GM19025 (cell line): ENCODE data around the gene TMEM236.

Source experiments
- ATAC-seq: cut with Tn5 transposase; IDR thresholded peaks from one replicate; pipeline ENCODE4 v1.9.1; 2021; ENCODE audit warnings: mild to moderate bottlenecking, low read depth, moderate library complexity; ENCODE audit not compliant: unreplicated experiment

The TMEM236 gene

DNA sequence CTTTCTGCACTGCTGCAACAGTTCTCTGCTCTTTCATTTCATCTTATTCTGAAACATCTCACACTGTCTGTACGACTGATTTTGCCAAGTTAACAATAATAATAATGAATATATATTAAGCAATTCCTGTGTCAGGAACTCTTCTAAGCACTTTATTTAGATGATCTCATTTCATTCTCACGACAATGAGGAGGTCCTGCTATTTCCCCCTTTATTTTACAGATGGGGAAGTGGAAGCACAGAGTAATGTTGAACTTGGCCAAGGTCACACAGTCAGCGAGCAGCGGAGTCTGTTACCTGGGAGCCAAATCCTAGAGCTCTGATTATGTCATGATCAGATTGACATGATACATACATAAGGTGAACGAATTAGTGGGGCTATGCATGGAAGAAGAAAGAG, 63.0 kb downstream of the TMEM236 start:
- ATAC-seq: no peak

DNA sequence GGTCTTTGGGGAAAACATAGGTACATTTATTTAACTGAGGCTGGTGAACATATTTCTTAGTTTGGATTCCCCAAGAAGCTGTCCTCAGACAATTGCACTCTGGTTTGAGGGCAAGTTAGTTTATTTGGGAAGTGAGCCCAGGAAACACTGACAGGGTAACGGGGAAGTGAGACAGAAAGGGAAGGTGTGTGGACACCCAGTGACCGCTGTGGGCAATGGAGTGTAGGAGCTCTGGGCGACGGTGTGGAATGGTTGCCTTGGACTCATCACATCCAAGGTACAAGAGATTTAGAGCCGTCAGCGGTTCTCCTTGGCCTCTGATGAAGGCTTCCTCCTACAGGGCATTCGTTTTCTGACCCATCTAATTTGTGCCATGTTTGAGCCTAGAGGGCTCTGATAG, 64.2 kb downstream of the TMEM236 start:
- no peak for ATAC-seq

DNA sequence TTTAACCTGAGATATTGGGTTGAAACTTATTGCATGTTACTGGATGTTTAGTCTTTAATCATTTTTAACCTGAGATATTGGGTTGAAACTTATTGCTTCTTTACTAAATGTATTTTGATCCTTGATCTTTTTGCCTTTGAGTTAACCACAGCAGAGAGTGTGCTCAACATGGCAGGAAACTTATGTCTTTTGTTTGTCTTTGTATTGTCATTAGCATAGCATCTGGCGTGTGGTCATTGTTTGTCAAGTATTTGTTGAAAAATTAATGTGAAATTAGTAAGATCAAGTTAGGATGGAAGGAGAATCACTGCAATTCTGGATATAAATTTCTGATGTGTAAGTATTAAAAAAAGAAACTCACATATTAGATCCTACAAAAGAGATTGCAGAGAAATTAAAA, 65.3 kb downstream of the TMEM236 start:
- ATAC-seq: no peak

DNA sequence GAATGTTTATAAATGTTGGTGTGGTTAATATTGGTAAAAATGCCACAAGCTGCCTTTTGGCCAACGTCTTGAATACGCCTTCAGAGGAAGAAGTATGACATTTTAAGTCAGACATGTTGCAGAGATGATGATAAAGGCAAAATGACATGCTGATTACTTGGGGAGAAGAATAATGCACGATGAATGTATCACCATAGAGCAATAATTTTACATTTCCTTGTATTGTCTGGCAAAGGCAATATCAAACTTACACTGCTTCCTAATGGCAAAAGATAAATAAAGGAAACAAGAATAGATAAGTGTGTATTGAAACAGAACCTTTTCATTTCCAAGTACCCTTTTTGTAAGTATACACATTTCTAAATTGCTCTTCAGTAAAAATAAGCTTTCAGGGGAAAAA, 65.8 kb downstream of the TMEM236 start:
- ATAC-seq: no peak

DNA sequence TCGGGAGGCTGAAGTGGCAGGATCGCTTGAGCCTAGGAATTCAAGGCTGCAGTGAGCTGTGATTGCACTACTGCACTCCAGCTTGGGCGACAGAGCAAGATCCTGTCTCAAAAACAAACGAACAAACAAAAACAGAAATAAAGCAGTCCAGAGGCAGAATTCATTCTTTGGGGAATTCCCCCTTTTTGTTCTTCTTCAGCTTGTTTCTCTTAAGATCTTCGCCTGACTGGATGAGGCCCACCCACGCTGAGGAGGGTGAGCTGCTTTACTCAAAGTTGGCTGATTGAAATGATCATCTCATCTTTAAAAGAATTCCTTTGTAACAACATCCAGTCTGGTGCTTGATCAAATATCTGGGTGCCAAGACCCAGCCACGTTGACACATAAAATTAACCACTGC, 67.8 kb downstream of the TMEM236 start:
- ATAC-seq: no peak

DNA sequence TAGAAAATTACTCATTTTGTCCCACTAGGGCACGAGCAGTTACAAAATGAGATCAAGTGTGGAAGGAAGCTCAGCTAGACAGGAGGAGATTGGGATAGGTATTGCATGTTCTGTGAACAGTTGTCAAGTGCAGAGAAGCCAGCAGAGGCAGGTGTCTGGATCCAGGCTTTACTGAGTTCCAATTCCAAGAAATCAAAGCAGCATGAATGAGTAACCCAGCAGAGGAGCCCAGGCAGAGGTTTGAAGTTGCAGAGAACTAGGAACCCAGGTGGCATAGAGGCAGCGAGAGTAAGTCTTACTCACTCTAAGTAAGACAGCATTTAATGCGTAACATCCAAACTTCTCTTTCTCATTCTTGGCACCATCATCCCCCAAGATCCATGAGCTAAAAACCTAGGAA, 68.9 kb downstream of the TMEM236 start:
- ATAC-seq: no peak

DNA sequence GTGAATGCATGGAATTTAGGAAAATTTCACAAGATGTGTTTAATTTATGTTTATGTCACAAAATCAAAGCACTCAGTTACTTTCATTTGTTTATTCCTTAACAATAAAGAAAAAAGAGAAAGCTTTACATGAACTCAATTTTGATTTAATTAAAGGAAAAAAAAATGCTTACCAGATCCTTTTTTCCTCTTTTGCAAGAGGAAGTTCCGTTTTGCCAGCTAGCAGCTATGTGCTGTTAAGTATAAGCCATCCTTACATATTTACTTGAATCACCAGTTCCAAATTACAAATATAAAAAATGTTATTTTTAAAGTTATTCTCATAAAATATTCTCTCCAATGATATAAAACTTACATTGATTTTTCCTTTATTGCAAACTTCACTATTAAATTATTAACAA, 69.9 kb downstream of the TMEM236 start:
- ATAC-seq: no peak

DNA sequence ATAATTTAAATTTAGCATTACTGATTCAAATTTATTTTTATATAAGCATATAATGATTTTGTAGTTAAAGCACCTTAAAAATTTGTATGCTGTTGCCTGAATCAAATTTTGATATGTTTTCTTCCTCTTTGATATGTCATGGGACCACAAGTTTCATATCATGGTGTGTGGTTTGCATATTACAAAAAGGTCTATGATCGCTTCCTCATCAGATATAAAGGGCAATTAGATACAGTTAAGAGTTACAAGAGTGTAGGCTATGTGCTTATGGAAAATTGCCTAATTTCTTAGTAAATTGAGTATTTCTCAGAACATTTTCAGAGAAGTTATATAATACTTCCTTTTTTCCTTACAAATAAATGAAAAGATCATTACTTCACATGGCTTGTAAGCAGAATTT, 79.3 kb downstream of the TMEM236 start:
- no peak for ATAC-seq

DNA sequence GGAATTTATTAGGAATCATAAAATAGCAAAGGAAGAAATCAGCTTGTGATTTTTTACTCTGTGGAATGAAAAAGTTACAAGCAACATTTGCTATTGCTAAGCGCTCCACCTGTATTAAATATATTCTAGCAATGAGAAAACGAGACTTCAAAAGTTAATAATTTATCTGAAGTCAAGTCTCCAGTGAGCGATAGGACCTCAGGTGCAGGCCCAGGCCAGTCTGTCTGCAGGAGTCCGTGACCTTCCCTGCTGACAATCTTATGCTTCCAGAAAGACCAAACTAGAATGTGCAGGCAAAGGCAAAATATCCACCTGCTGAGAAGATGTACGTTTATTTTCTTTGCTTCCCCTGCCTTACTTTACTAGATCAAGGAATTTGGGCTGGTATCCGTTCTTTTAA, 79.9 kb downstream of the TMEM236 start:
- ATAC-seq: no peak

DNA sequence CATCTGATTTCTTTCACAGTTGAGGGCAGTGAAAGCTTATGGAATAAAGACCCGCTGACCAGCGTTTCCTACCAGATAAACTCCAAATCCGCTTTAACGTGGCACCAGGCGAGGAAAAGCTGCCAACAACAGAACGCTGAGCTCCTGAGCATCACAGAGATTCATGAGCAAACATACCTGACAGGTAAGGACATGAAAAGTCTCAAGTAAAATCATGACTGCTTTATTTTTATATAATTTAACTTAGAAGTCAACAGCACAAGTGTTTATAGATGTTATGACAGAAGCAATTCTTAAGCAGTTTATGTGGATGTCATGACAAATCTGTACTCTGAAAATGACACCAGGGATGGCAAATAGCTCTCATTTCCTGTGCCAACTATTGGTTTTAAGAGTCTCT, 81.7 kb downstream of the TMEM236 start:
- no peak for ATAC-seq

DNA sequence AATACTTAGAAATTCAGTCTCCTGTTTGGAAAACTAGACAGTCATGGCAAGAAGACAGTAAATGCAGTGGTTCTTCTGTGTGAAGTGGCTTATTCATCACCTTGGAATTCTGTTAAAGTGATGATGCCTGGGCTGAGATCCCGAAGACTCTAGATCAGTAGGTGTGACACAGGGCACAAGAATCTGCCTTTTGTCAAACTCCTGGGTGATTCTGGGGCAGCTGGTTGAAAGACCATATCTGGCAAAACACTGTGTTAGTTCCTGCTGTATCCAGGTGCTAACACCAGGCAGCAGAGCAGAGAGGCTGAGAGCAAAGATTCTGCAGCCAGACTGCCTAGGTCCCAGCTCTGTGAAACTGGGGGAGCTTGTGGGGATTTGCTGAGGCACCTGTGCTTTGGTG, 83.7 kb downstream of the TMEM236 start:
- ATAC-seq: no peak

DNA sequence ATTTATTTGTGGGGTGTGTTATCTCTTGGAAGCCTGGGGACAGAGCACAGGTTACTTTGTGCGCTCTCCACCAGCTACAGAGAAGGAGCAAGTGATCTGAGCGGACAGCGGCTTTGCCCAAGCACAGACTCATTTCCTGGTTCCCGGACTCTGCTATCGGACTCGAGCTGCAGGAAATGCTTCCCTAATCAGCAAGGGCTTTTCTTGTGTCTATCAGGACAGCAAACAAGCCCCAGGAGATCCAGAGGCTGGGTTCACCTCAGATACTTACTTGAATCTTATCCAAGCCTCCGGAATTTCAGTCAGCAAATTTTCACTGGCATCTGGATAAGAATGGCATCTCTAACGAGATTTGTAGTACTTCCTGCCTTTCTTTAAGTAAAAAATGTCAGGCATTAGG, 84.9 kb downstream of the TMEM236 start:
- ATAC-seq: no peak

DNA sequence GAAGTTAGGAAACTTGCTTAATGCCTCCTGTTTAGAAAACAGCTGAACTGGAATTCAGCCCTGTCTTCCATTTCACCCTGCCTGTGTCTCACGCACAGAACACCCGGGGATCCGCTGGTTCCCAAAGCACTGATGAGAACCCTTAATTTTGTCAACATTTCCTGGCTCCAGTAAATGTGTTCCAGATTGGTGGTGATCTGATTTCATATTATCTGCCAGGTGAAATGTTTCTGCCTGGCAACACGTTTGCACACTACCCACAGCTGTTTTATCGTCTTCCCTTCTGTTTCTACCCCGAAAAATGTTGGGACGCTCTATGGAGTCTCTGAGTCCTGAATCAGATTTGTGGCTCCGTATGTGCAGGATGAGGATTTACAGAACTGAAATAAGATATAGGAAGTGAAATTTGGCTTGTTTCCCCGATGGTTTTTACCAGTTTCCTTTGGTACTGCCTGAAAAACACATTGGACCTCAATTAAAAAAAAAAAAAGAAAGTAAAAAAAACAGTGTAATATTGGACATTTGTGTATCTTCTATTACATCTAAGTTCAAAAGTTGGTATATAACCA, 86.2 kb downstream of the TMEM236 start:
- ATAC-seq: no peak

DNA sequence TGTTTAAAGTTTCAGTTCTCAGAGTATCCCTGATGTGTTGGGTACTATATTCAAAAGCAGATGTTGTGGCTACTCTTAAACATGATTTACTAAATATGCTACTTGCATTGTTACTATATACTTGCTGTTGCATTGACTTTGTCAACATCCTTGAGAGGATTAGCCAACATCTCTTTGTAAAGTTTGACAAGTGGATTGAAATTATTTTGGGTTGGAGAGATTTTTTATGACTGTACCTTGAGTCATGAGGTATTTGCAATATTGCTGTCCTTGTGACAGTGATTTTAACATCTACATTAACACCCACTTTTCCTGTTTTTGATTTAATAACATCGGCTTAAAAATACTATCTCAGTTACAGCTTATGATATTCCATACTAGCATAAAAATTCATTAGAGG, 89.0 kb downstream of the TMEM236 start:
- ATAC-seq: no peak

DNA sequence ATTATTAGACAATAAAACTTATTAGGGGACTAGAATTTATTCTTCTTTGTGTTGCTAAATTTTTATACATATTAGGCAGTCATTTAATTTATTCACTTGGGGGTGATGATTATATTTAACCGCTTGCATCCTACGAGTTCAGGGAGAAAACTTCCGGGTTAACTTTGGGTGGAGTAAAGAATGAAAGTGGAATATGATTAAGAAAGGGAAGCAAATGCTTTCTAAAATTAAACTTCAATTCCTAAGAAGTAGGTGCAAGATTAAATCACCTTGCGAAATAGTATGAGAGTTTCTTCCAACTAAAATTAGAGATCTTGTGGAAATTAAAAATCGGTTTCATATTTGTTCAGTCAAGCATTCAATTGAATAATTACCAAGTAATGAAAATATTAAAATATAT, 90.6 kb downstream of the TMEM236 start:
- no peak for ATAC-seq

DNA sequence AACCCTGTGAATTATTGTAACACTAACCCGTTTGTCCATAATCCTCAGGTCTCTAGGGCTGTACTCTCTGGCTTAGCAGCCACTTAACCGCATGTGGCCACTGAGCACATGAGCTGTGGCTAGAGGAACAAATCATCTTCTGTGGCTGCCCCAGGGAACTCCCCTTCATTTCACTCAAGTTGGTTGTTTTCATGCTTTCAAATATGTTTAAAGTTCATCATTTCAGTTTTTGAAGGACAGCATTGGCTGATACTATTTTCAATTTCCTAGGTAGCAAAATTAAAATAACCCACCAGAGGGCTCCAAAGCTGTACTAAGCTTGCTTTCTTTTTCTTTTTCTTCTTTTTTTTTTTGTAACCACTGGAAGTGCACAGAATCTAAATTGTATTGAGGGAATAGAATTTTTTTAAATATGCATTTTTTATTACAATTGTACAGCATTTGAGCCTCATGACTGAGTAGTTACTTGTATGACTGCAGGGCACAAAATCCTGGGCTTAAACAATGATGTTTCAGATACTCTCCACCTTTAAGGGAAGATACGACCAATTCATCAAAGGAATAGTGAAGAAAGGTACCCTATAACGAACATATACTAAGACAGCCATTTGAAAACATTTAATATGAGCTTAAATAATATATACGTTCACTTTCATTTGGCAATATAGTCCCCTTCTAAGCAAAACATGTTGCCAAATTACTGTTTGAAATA, 95.7 kb downstream of the TMEM236 start:
- no peak for ATAC-seq

DNA sequence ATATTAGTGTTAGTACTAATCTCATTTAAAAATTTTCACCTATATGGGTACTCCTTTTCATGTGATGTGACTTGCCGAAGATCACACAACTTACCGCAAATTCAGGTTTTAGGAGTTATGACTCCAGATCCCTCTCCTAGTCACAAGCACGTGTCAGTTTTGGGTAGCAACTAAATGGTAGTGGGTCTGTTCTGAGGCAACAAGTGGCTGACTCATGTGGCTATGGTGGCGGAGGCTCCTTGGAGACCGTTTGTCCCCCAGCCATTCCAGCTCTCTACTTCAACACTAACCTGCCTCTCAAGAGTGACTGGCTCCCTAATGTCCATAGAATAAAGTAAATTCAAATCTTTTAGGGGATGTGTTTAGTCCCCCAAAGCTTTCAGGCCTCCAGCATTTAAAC, 96.6 kb downstream of the TMEM236 start:
- no peak for ATAC-seq
